Progenitor cell of endocrine pancreas (in vitro differentiated cells): Measurements from ENCODE around the gene DLK1. TPM values are rescaled to one million over a fixed set of nuclear protein-coding genes. Genes with fewer than 3 reads are reported as not detected.

Source experiments
- DNase-seq: peaks from one replicate; pipeline ENCODE4 v3.0.0; 2021; ENCODE audit warnings: low spot score; ENCODE audit not compliant: unreplicated experiment
- H3K27ac Mint-ChIP-seq: 2 replicates; pipeline ENCODE4 v1.8.0; 2021; ENCODE audit warnings: mild to moderate bottlenecking, moderate library complexity, mixed read lengths
- H3K27me3 Mint-ChIP-seq: 2 replicates; pipeline ENCODE4 v1.8.0; 2021; ENCODE audit warnings: mixed read lengths
- H3K36me3 Mint-ChIP-seq: 2 replicates; pipeline ENCODE4 v1.8.0; 2022; ENCODE audit warnings: mixed read lengths; ENCODE audit not compliant: insufficient read depth
- H3K4me1 Mint-ChIP-seq: 2 replicates; pipeline ENCODE4 v1.8.0; 2021; ENCODE audit warnings: low read depth, mixed read lengths
- H3K4me3 Mint-ChIP-seq: 2 replicates; pipeline ENCODE4 v1.8.0; 2021; ENCODE audit warnings: low read depth, mild to moderate bottlenecking, moderate library complexity, mixed read lengths
- H3K9me3 Mint-ChIP-seq: 2 replicates; pipeline ENCODE4 v1.8.0; 2021; ENCODE audit warnings: low read depth, mixed read lengths
- total RNA-seq: library from RNA; stranded (reverse); gene quantifications from 2 replicates; pipeline ENCODE4 v1.2.1, GENCODE V29; 2021
- TF ChIP-seq, protein P1 (sequence below): fragments of 200-600 bp; sonication (generic); IDR thresholded peaks from one replicate; pipeline ENCODE4 v1.5.0; 2021; ENCODE audit warnings: antibody characterized with exemption, mild to moderate bottlenecking; ENCODE audit not compliant: unreplicated experiment

The DLK1 gene
- total RNA-seq, 1 donor from 2014 or later, result 5,856 TPM

DNA sequence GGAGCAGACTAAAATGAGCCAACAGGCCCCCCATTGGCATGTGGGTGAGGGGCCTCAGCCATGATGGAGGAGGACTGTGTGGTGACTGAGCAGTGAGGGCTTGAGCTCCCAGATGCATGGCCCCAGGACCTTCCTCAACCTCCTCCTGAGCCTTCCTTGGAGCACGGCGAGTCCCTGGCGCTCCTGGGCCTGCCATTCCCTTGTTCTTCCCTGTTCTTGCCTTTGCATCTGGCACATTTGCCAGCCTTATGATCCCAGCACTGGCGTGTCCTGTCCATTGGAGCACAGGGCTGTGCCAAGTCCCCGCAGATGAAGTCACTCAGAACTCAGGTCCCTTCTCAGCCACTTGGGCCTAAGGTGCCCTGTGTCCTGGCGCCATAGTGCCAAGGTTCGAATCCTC lies 58.9 kb downstream of the DLK1 start:
- Mint-ChIP-seq H3K4me3 (no peak overlapping the region), H3K9me3 (no peaks in the 10 kb centered on the region), H3K27me3 (peaks cover 3% of the 10 kb centered on the region), H3K36me3 (no peaks in the 10 kb centered on the region), H3K4me1 (peaks cover 36% of the 10 kb centered on the region), H3K27ac (no peak overlapping the region)
- TF ChIP-seq, protein P1, sequence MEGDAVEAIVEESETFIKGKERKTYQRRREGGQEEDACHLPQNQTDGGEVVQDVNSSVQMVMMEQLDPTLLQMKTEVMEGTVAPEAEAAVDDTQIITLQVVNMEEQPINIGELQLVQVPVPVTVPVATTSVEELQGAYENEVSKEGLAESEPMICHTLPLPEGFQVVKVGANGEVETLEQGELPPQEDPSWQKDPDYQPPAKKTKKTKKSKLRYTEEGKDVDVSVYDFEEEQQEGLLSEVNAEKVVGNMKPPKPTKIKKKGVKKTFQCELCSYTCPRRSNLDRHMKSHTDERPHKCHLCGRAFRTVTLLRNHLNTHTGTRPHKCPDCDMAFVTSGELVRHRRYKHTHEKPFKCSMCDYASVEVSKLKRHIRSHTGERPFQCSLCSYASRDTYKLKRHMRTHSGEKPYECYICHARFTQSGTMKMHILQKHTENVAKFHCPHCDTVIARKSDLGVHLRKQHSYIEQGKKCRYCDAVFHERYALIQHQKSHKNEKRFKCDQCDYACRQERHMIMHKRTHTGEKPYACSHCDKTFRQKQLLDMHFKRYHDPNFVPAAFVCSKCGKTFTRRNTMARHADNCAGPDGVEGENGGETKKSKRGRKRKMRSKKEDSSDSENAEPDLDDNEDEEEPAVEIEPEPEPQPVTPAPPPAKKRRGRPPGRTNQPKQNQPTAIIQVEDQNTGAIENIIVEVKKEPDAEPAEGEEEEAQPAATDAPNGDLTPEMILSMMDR, result no peak
- no peak for DNase-seq

DNA sequence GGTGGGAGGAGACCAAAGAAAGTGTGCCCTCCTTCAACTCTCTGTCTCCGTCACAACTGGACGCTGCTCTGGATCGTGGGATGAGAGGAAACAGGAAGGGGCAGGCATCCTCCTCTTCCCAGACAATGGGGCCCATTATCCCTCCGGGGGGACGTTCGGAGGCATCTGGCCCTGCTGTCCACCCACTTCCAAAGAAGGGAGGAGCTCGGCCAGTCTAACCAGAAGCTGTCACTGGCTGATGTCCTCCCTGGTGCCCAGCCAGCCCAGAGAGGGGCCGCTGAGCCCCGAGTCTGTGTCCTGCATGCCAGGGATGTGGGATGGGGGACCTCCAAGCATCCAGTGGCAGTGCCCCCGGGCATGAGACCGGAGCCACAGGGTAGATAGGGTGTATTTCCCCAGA lies 59.4 kb downstream of the DLK1 start:
- Mint-ChIP-seq H3K36me3 (no peaks in the 10 kb centered on the region), H3K4me1 (peaks cover 37% of the 10 kb centered on the region), H3K9me3 (no peaks in the 10 kb centered on the region), H3K4me3 (no peak overlapping the region), H3K27ac (no peak overlapping the region), H3K27me3 (peaks cover 3% of the 10 kb centered on the region)
- no peak for DNase-seq
- TF ChIP-seq, protein P1, result no peak

DNA sequence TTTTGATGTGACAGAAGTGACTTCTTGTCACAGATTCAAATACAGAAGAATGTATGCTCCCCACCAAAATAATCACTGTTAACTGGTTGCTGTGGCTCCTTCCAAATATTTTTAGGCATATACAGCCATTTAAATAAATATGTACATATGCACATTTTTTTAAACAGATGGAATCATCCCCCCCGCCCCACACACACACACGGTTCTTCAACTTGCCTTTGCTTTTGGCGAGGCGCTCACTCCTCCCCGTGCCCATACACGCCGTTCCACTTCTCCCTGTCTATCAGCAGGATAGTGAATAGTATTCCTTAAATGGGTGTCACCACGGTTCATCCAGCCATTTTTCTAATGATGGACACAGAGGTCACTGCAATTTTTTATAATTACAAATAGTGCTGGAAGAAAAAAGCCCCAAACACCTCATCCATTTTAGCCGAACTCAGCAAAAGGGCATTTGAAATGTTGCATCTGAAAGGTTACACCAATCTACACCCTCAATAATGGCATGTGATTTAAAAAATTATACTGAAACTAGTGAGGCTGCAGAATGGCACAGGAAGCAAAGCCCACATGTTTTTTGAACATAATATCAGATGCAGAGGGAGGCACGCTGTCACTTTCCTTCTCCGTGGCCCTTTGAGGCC lies 60.0 kb downstream of the DLK1 start:
- Mint-ChIP-seq H3K4me3 (no peak overlapping the region), H3K27ac (no peak overlapping the region), H3K27me3 (peaks cover 3% of the 10 kb centered on the region), H3K36me3 (no peaks in the 10 kb centered on the region), H3K4me1 (peaks cover 37% of the 10 kb centered on the region), H3K9me3 (no peaks in the 10 kb centered on the region)
- DNase-seq, result no peak
- TF ChIP-seq, protein P1, result no peak

DNA sequence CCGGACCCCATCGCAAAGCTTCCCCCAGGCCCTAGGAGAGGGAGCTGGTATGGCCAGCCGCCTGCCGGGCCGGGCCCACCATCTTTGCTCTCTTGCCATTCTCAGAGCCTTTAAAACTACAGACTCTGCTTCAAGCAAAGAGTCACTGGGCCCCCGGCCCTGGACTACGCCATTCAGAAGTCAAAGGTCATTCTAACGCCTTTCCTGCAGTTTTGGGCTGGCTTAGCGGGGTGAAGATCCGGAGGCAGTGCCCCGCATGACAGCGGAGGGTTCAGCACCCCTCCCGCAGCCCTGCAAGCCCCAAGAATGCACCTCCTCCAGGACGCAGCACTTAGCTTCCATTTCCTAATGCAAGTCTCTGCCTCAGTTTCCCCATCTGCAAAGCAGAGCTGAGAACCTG lies 61.0 kb downstream of the DLK1 start:
- no peak for DNase-seq
- Mint-ChIP-seq H3K27me3 (peaks cover 7% of the 10 kb centered on the region), H3K4me1 (peaks cover 34% of the 10 kb centered on the region), H3K9me3 (no peaks in the 10 kb centered on the region), H3K36me3 (no peaks in the 10 kb centered on the region), H3K4me3 (no peak overlapping the region), H3K27ac (no peak overlapping the region)
- TF ChIP-seq, protein P1, result no peak

Other genes with a start within 250 kb of the DLK1 start
- 0.58 and 0.65 TPM in 2 replicates for gene BEGAIN, start 139.5 kb upstream of the DLK1 start, total RNA-seq
- gene MEG3, start 99.2 kb downstream of the DLK1 start, total RNA-seq, result 31.0 and 32.3 TPM in 2 replicates
- gene RTL1, start 176.8 kb downstream of the DLK1 start, total RNA-seq, result 159 and 161 TPM in 2 replicates